ENCODE measurements around the gene RANGAP1.

DNA sequence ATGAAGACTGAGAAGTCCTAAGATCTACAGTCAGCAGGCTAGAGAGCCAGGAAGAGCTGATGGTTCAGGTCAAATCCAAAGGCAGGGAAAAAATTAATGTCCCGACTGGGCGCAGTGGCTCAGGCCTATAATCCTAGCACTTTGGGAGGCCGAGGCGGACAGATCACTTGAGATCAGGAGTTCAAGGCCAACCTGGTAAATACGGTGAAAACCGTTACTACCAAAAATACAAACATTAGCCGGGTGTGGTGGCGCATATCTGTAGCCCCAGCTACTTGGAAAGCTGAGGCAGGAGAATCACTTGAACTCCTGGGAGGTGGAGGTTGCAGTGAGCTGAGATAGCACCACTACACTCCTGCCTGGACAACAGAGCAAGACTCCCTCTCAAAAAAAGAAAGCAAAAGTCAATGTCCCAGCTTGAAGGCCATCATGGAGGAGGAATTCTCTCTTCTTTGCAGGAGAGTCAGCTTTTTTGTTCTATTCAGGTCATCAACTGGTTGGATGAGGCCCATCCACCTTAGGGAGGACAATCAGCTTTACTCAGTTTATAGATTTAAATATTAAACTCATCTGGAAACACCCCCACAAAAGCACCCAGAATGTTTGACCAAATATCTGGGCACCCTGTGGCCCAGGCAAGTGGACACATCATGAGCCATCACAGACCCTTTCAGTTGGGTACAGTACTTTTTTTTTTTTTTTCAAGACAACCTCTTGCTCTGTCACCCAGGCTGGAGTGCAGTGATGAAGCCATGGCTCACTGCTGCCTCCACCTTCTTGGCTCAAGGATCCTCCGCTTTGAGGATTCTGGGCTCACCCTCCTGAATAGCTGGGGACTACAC is 11.1 kb upstream of the RANGAP1 start:
- TF ChIP-seq, protein P1, sequence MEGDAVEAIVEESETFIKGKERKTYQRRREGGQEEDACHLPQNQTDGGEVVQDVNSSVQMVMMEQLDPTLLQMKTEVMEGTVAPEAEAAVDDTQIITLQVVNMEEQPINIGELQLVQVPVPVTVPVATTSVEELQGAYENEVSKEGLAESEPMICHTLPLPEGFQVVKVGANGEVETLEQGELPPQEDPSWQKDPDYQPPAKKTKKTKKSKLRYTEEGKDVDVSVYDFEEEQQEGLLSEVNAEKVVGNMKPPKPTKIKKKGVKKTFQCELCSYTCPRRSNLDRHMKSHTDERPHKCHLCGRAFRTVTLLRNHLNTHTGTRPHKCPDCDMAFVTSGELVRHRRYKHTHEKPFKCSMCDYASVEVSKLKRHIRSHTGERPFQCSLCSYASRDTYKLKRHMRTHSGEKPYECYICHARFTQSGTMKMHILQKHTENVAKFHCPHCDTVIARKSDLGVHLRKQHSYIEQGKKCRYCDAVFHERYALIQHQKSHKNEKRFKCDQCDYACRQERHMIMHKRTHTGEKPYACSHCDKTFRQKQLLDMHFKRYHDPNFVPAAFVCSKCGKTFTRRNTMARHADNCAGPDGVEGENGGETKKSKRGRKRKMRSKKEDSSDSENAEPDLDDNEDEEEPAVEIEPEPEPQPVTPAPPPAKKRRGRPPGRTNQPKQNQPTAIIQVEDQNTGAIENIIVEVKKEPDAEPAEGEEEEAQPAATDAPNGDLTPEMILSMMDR (conservative IDR thresholded peaks at IDR 0.05; ENCODE audit: low read length): no peak
- no peak for TF ChIP-seq EZH2phosphoT487 (IDR thresholded peaks at IDR 0.05; ENCODE audit: borderline replicate concordance)
